IgD-negative memory B cell (primary cell): ENCODE measurements around the gene P2RY6. TPM values are rescaled to one million over a fixed set of nuclear protein-coding genes. Genes with fewer than 3 reads are reported as not detected.

Experiments
- H3K27ac Mint-ChIP-seq, 3 donors: one replicate each; pipeline ENCODE4 v1.8.0; 2020 to 2022; ENCODE audit warnings: mild to moderate bottlenecking in 3 of 3, mixed read lengths in 3 of 3, moderate library complexity in 1 of 3
- H3K27me3 Mint-ChIP-seq: one replicate; pipeline ENCODE4 v1.8.0; 2021; ENCODE audit warnings: mixed read lengths
- H3K36me3 Mint-ChIP-seq: one replicate; pipeline ENCODE4 v1.8.0; 2020; ENCODE audit warnings: mild to moderate bottlenecking, mixed read lengths
- H3K4me1 Mint-ChIP-seq, 3 donors: one replicate each; pipeline ENCODE4 v1.8.0; 2020 to 2022; ENCODE audit warnings: mixed read lengths in 3 of 3, mild to moderate bottlenecking in 1 of 3
- H3K4me3 Mint-ChIP-seq, 4 donors: one replicate each; pipeline ENCODE4 v1.8.0; 2020 to 2022; ENCODE audit warnings: mild to moderate bottlenecking in 4 of 4, mixed read lengths in 4 of 4, moderate library complexity in 3 of 4
- H3K9me3 Mint-ChIP-seq, 3 donors: one replicate each; pipeline ENCODE4 v1.8.0; 2020 to 2021; ENCODE audit warnings: mixed read lengths in 3 of 3, mild to moderate bottlenecking in 1 of 3
- polyA plus RNA-seq: library from polyadenylated mRNA; unstranded; fragments of 300-500 nt; fragmentation: Illumina TruSeq; gene quantifications from one replicate; pipeline ENCODE4 v1.2.3, GENCODE V29; 2021

Gene P2RY6
- polyA plus RNA-seq, 1 donor from 2014 or later: not detected

GRCh38 chr11:73233692-73234470 is 38.3 kb upstream of the P2RY6 start:
- Mint-ChIP-seq H3K9me3 (no peaks in the 10 kb centered on the region), H3K27ac (no peak overlapping the region), H3K36me3 (peaks cover 2% of the 10 kb centered on the region), H3K4me1 (no peaks in the 10 kb centered on the region), H3K4me3 (no peak overlapping the region), H3K27me3 (peaks cover 4% of the 10 kb centered on the region)

GRCh38 chr11:73234471-73235181 is 37.5 kb upstream of the P2RY6 start:
- peaks cover 4% of the 10 kb centered on the region for H3K27me3 Mint-ChIP-seq
- H3K9me3 Mint-ChIP-seq: no peaks in the 10 kb centered on the region
- H3K4me1 Mint-ChIP-seq: no peaks in the 10 kb centered on the region
- peaks cover 2% of the 10 kb centered on the region for H3K36me3 Mint-ChIP-seq
- H3K4me3 Mint-ChIP-seq: no peak overlapping the region
- H3K27ac Mint-ChIP-seq: no peak overlapping the region

- Mint-ChIP-seq H3K4me1 (no peaks in the 10 kb centered on the region), H3K4me3 (no peak overlapping the region), H3K27ac (peak overlapping the region in 1 of 3 donors; percentile 31)
Observed at GRCh38 chr11:73235236-73235786, 36.8 kb upstream of the P2RY6 start.

GRCh38 chr11:73236205-73236765 is 35.9 kb upstream of the P2RY6 start:
- no peaks in the 10 kb centered on the region for H3K4me1 Mint-ChIP-seq
- no peak overlapping the region for H3K27ac Mint-ChIP-seq
- H3K9me3 Mint-ChIP-seq: no peaks in the 10 kb centered on the region
- no peak overlapping the region for H3K4me3 Mint-ChIP-seq
- no peaks in the 10 kb centered on the region for H3K27me3 Mint-ChIP-seq
- H3K36me3 Mint-ChIP-seq: peaks cover 2% of the 10 kb centered on the region

More at GRCh38 chr11:73235236-73235786, 36.8 kb upstream of the P2RY6 start:
- H3K36me3 Mint-ChIP-seq: peaks cover 2% of the 10 kb centered on the region
- H3K27me3 Mint-ChIP-seq: peaks cover 2% of the 10 kb centered on the region
- H3K9me3 Mint-ChIP-seq: no peaks in the 10 kb centered on the region

- H3K4me3 Mint-ChIP-seq: no peak overlapping the region
- no peak overlapping the region for H3K27ac Mint-ChIP-seq
- no peaks in the 10 kb centered on the region for H3K9me3 Mint-ChIP-seq
- H3K4me1 Mint-ChIP-seq: no peaks in the 10 kb centered on the region
- H3K27me3 Mint-ChIP-seq: no peaks in the 10 kb centered on the region
- H3K36me3 Mint-ChIP-seq: peaks cover 2% of the 10 kb centered on the region
Observed at GRCh38 chr11:73236854-73237253, 35.3 kb upstream of the P2RY6 start.

GRCh38 chr11:73237471-73238290 is 34.5 kb upstream of the P2RY6 start:
- H3K27ac Mint-ChIP-seq: no peak overlapping the region
- H3K4me1 Mint-ChIP-seq: peaks cover 0 to 3% (median 1%) of the 10 kb centered on the region in 3 donors
- peaks cover 2% of the 10 kb centered on the region for H3K36me3 Mint-ChIP-seq

GRCh38 chr11:73239111-73239521 is 33.0 kb upstream of the P2RY6 start:
- no peak overlapping the region for H3K4me3 Mint-ChIP-seq
- H3K9me3 Mint-ChIP-seq: no peaks in the 10 kb centered on the region
- peaks cover 2% of the 10 kb centered on the region for H3K36me3 Mint-ChIP-seq
- peaks cover 3% of the 10 kb centered on the region for H3K27me3 Mint-ChIP-seq
- peaks cover 0 to 4% (median 3%) of the 10 kb centered on the region in 3 donors for H3K4me1 Mint-ChIP-seq
- H3K27ac Mint-ChIP-seq: no peak overlapping the region

More at GRCh38 chr11:73237471-73238290, 34.5 kb upstream of the P2RY6 start:
- Mint-ChIP-seq H3K9me3 (no peaks in the 10 kb centered on the region), H3K4me3 (peak overlapping the region in 1 of 4 donors; percentile 51), H3K27me3 (peaks cover 2% of the 10 kb centered on the region)

- Mint-ChIP-seq H3K4me3 (no peak overlapping the region), H3K36me3 (peaks cover 2% of the 10 kb centered on the region), H3K27me3 (peaks cover 3% of the 10 kb centered on the region), H3K9me3 (no peaks in the 10 kb centered on the region), H3K27ac (no peak overlapping the region), H3K4me1 (peaks cover 0 to 4% (median 3%) of the 10 kb centered on the region in 3 donors)
Observed at GRCh38 chr11:73239571-73240189, 32.5 kb upstream of the P2RY6 start.

GRCh38 chr11:73240190-73240781 is 31.9 kb upstream of the P2RY6 start:
- peaks cover 3% of the 10 kb centered on the region for H3K27me3 Mint-ChIP-seq
- peaks cover 2% of the 10 kb centered on the region for H3K36me3 Mint-ChIP-seq
- H3K4me1 Mint-ChIP-seq: peaks cover 0 to 4% (median 3%) of the 10 kb centered on the region in 3 donors
- no peak overlapping the region for H3K4me3 Mint-ChIP-seq
- H3K9me3 Mint-ChIP-seq: no peaks in the 10 kb centered on the region
- H3K27ac Mint-ChIP-seq: no peak overlapping the region

GRCh38 chr11:73241300-73241699 is 30.8 kb upstream of the P2RY6 start:
- H3K4me3 Mint-ChIP-seq: no peak overlapping the region
- H3K9me3 Mint-ChIP-seq: no peaks in the 10 kb centered on the region
- peaks cover 0 to 4% (median 3%) of the 10 kb centered on the region in 3 donors for H3K4me1 Mint-ChIP-seq
- H3K27me3 Mint-ChIP-seq: peaks cover 3% of the 10 kb centered on the region
- peaks cover 2% of the 10 kb centered on the region for H3K36me3 Mint-ChIP-seq
- no peak overlapping the region for H3K27ac Mint-ChIP-seq

GRCh38 chr11:73242251-73243092 is 29.7 kb upstream of the P2RY6 start:
- Mint-ChIP-seq H3K27me3 (peaks cover 3% of the 10 kb centered on the region), H3K36me3 (peaks cover 2% of the 10 kb centered on the region), H3K4me3 (peak overlapping the region in 1 of 4 donors; percentile 63), H3K27ac (no peak overlapping the region), H3K4me1 (peaks cover 0 to 4% (median 3%) of the 10 kb centered on the region in 3 donors), H3K9me3 (no peaks in the 10 kb centered on the region)

- Mint-ChIP-seq H3K4me1 (peaks cover 0 to 4% (median 3%) of the 10 kb centered on the region in 3 donors), H3K36me3 (no peaks in the 10 kb centered on the region), H3K27me3 (peaks cover 3% of the 10 kb centered on the region), H3K27ac (no peak overlapping the region), H3K9me3 (no peaks in the 10 kb centered on the region), H3K4me3 (peak overlapping the region in 1 of 4 donors; percentile 63)
Observed at GRCh38 chr11:73243093-73243485, 29.0 kb upstream of the P2RY6 start.

- Mint-ChIP-seq H3K4me3 (no peak overlapping the region), H3K36me3 (no peaks in the 10 kb centered on the region), H3K27ac (no peak overlapping the region), H3K27me3 (peaks cover 3% of the 10 kb centered on the region), H3K9me3 (no peaks in the 10 kb centered on the region), H3K4me1 (peaks cover 0 to 6% (median 4%) of the 10 kb centered on the region in 3 donors)
Observed at GRCh38 chr11:73244589-73245240, 27.4 kb upstream of the P2RY6 start.
